Cardiac septum (tissue), 1 donor: Measurements from ENCODE around the gene ARHGEF6. TPM values are rescaled to one million over a fixed set of nuclear protein-coding genes. Genes with fewer than 3 reads are reported as not detected.

Source experiments
- DNase-seq: peaks from one replicate; pipeline ENCODE4 v3.0.0-alpha.2; 2020; ENCODE audit warnings: low spot score
- intact Hi-C: fragments of 100-400 bp; cut with DNase I; formaldehyde crosslinking; loops from one replicate; pipeline ENCODE4 v1.14.0; 2022
- total RNA-seq: library from RNA; stranded (reverse); fragmentation: NEBNext Ultra II Directional; extraction: Animal tissue kit (Norgen Biotek cat#: 25700); gene quantifications from one replicate; pipeline ENCODE4 v1.2.1, GENCODE V29; 2021
- donor health status: DM: no; HTN: no; CAD: no.

Gene ARHGEF6
- total RNA-seq, 1 donor from 2014 or later: 51.3 TPM

DNA sequence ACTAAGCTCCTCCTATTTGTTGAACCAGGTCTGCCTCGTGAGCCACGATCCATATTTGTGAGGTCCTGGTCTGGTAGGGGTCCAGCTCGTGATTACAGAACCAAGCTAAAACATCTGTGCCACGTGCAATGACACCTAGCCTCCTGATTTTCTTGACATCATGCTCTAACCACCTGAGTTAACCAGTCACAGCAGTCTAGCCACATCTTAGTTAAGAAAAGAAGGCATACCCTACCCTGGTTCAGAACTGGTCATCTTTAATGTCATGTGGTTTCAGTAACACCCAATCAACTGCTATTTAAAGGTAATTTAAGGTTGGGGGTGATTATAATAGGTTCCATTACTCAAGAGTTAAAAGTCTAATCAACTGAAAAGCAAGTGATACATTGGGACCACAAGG is 28.4 kb downstream of the ARHGEF6 start:
- no peak for DNase-seq
- intact Hi-C loops: no loop called here

DNA sequence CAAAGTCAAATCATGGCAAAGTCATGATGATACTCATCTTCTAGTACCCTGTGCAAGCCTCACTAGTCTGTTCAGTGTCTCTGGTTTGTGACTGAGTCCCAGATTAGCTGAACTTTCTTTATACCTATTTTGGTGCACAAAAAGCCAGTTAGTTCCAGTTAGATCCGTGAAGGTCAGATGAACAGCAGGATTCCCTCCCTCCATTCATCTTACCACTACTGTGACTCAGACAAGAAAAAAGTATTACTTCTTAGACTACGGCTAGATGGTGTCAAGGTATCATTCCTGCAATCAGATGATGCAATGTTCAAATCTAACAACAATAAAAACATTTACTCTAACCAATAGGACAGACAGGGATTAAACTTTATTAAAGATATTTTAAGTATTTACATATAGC is 30.4 kb downstream of the ARHGEF6 start:
- DNase-seq: no peak
- intact Hi-C loops: no loop called here

DNA sequence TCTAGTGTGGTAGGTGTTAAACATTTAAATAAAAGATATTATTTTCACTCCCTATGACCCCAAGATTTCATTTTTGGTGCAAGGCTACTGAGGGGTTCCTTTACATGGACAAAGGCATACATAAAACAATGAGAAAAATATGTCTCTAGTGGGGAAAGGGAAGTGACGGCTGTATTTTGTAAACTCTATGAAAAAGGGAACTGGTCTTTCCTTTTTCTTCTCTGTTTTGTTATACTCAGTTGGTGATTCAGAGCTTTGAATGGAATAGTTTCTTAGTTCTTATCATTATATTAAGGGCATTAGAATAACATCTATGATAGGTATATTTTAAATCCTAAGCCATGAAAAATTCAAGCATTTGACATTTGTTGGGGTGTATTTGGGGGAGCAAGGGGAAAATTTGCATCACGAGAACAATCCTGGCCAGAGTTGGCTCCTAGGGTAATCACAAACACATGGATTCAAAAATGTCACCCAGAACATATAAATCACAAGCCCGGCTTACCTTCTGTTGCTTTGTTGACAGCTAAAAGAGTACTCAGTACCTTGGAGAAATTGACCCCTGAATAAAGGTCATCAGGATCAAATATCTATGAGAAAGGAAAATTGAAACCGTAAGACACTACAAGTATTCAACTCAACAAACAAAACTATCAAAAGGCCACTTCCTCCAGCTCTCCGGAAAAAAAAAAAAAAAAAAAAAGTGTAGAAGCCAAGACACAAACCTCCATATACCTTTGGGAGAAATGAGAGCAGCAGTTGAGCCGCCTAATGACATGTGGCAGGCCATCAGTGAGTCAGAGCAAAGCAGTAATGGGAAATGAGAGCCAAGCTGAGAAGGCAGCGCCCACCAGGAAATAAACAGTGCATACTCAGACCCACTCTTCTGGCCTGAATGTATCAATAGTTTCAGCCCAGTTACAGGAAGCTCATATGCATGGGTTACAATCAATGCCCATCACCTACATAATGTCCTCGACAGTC is 33.4 kb downstream of the ARHGEF6 start:
- DNase-seq: no peak
- intact Hi-C loops: no loop called here

DNA sequence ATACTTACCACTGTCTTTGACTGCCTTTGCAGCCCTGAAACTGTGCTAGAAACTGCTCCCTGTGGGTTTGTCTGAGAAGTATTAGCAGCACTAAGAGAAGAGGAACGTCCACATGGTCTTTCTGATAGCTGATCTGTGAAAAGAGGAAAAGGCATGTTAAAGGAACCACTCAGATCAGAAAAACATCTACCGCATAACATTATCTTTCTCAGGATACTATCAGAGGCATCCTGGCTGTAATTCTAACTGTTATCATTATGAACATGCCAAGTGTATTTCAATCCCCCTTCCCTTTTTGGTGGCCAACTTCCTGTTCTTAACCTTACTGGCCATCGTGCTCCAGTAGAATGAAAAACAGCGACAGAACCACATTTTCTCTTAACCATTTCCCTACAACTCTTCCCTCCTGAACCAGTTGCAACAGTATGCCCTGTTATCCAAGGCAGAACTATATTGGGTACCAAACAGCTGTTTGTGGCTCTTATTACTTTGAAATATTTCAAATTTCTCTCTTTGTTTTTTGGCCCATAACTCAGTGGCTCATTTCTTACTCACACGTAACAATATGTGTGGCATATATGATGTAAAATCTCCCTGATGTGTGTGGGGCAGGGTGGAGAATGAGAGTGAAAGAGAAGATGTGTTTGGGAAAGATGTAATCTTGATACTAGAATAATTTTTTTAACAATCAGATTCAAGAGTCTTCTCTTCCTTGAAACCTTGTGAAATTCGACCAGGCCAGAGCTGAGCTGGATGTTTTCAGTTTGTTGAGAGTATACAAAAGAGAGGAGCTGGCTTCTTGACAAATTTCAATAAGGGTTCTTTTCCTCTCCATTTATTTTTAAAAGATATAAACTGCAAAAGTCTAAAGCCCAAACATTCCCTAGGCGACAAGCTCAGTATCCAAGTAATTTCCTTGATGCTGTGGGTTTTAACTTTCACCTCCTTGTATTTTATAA is 35.2 kb downstream of the ARHGEF6 start:
- intact Hi-C loops: no loop called here
- no peak for DNase-seq

DNA sequence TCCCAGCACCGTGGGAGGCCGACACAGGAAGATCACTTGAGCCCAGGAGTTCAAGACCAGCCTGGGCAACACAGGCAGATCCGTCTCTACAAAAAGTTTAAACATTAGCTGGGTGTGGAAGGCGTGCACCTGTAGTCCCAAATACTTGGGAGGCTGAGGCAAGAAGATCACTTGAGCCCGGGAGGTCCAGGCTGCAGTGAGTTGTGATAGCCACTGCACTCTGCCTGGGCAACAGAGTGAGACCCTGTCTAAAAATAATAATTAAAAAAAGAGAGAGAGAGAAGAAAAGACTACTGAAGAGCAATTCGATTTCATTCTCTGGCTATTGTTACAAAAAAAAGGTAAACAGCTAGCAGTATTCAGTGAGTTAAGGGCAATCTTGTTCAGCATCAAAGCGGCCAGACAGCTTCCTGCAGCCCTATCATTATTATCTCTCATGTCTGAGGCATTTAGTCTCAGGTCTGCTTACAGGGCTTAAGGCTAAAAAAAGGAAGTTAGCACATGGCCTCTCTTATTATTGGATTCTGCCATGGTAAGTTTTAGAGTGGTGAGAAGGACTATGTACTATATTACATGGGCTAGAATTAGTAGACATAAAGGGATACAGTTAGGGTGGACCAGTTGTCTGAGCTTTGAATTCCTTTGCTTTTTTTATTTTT is 37.9 kb downstream of the ARHGEF6 start:
- DNase-seq: no peak
- intact Hi-C loops: no loop called here

DNA sequence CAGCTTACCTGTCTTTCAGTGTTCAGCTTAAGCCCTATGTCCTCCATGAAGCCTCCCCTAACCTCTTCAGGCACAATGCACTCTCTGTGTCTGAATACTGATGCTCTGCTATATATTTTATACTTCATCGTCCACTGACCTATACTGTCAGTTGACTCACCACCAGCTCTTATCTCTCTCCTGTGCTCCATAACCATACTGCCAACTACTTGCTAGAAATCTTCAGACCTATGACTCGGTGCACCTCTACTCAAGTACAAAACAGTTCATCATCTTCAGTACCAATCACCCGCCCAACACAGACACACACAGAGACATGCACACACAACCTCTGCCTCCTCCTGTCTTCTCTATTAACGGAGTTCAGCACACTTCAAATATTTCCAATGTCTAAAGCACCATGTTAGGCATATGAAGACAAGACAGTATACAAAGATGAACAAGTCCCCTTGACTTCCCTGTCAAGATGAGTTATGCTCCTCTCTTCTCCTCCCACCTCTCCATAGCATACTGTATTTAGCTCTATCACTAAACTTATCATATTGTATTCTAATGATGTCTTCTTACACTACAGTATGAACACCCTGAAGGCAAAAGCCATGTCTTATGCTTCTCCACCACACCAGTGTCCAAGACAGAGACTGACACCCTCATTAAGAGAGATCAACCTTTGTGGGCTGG is 42.5 kb downstream of the ARHGEF6 start:
- DNase-seq: no peak
- intact Hi-C loops: no loop called here

DNA sequence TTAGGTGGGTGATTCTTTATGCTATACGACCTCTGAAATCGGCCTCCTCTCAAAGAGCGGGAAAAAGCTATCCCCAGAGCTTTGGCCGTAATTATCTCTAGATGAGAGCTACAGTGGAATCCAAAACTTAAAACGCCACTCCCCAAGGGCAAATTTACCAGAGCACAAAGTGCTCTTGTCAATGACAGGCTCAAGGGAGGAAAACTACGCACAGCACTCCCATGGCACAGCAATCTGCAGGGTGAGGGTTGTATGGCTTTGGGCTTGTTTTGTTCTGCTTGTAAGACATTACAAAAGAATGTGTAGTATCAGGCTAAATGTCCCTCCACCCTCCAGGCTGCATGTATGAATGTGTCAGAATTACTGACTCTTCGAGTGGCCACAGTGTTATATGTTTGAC is 44.0 kb downstream of the ARHGEF6 start:
- intact Hi-C loops: no loop called here
- no peak for DNase-seq

DNA sequence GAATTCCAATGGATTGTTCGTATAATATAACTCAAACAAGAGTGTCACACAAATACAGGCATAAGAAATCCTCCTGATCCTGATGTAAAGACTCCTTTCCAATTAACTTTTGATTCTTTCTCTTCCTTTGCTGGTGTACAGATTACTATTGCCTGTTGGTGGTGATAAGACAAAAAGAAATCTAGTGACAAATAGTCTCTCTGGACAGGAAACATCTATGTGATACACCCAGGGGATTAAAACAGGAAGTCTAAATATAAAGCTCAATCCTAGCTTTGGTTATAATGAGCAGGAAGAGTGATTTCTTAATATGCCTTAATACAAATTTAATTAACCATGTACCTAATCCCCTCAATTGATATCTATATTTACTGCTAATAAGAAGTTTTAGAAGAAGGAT is 45.1 kb downstream of the ARHGEF6 start:
- intact Hi-C loops: no loop called here

DNA sequence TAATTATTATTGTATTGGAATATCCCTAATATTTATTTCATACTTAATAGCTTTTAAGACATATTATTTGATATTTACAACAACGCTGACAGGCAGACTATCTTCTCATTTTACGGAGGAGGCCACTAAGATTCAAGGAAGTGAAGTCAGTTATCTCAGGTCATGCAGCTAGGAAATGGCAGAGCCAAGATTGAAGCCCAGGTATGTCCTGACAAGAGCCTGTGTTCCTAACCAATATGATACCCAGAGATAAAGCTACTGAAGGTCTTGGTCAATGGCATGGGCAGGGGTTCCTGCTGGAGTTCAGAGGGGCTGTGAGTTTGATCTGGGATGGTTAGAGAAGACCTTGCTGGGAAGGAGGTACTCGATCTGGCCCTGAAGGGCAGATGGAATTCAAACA is 47.1 kb downstream of the ARHGEF6 start:
- no peak for DNase-seq
- intact Hi-C loops: loop anchor here (5.0 kb wide), 1 partner anchor 34 kb away; no protein-coding TSS in a partner anchor

More for the DNA sequence above, 45.1 kb downstream of the ARHGEF6 start:
- DNase-seq: no peak

DNA sequence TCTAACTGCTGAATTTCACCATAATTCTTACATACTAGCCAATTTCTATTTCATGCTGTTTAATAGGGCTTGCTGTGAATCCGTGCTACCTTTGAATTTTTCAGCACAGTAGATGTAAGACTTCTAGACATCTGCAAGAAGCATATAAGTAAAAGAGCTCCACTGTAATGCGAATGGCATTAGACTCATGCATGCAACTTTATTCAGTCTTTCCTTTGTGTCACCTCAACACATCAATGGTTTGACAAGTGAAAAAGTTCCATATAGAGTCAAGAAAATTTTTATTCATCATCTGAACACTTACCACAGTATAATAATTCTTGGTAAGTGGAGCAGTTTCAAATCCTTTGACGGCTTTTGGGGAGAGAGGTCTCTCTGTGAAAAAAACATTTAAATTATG is 48.9 kb downstream of the ARHGEF6 start:
- intact Hi-C loops: loop anchor here (5.0 kb wide), 1 partner anchor 36 kb away; no protein-coding TSS in a partner anchor
- DNase-seq: no peak

DNA sequence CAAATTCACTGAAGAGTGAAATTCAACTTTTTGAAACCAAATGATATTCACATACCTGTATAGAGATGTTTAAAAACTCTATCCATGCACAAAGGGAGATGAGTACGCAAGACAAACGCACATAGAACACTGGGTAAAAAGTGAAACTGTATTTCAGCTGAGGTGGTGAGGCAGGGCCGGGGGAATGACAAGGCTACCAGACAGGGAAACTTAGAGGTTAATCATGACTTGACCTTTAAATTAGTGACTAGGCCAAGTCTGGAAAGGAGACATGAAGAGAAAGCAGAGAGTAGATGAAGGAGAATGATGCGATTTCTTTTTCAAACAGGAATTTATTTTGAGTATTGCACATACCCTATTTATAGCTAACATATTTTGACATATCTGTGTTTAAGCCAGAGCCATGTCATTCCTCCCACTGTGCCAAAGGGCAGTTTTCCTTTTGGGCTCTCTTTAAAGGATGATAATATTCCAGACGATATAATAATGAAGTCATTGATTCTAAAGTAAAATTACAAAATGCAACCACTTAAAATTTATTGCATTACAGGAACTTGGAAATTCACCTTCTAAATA is 49.4 kb downstream of the ARHGEF6 start:
- no peak for DNase-seq
- intact Hi-C loops: loop anchor here (5.0 kb wide), 1 partner anchor 36 kb away; no protein-coding TSS in a partner anchor

DNA sequence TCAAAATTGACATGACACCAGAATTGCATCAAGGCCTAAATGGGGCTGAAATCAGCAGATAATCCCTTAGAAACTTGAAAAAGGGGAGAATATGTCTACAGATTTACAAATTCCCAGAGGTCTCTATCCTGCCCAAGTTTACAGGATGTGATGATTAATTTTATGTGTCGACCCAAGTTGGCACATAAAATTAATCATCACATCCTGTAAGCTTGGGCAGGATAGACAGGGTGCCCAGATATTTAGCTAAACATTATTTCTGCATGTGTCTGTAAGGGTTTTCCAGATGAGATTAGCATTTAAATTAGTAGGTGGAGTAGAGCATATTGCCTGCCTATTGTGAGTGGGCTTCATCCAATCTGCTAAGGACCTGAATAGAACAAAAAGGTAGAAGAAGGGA is 52.3 kb downstream of the ARHGEF6 start:
- intact Hi-C loops: no loop called here
- no peak for DNase-seq

DNA sequence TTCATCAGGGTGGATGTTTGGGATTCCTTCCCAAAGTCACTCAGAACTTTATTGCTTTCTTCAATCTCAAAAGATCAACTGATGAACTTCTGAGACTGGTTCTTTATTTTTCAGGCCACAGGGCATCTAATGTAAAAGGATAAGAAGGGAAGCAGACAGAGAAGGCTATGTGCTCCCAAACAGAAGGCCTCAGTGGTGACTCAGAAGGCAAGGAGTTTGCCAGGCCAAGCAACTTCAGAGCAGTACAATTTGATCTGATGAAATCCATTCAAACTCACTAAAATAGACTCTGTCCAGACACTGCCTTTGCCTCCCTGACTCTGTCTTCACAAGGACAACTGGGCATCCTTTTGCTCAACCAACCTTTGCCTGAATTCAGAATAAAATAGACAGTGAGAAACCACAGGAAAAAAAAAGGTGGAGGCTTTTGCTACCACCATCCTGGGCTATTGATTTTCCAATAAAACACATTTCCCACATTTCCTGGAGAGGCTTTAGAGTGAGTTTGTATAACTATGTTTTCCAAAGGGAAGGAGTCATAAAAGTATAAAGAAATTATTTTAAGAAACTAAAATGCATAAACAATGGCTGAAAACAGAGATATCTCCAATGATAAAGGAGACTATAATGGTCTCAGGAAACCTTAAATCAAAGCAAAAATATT is 55.2 kb downstream of the ARHGEF6 start:
- intact Hi-C loops: no loop called here

DNA sequence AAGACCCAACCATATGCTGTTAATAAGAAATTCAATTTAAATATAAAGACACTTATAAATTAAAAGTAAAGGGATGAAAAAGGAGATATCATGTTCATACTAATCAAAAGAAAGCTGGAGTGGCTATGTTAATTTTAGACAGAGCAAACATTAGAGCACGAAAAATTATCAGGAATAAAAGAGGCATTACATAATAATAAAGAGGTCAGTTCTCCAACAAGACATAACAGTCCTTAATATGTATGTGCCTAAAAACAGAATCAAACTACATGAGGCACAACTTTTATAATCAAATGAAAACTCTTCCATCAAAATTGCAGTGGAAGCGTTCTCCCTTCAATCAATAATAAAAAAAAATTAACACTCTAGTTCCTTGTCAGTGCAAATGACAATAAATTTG is 62.6 kb downstream of the ARHGEF6 start:
- intact Hi-C loops: no loop called here
- DNase-seq: no peak

More for the DNA sequence above, 55.2 kb downstream of the ARHGEF6 start:
- no peak for DNase-seq

DNA sequence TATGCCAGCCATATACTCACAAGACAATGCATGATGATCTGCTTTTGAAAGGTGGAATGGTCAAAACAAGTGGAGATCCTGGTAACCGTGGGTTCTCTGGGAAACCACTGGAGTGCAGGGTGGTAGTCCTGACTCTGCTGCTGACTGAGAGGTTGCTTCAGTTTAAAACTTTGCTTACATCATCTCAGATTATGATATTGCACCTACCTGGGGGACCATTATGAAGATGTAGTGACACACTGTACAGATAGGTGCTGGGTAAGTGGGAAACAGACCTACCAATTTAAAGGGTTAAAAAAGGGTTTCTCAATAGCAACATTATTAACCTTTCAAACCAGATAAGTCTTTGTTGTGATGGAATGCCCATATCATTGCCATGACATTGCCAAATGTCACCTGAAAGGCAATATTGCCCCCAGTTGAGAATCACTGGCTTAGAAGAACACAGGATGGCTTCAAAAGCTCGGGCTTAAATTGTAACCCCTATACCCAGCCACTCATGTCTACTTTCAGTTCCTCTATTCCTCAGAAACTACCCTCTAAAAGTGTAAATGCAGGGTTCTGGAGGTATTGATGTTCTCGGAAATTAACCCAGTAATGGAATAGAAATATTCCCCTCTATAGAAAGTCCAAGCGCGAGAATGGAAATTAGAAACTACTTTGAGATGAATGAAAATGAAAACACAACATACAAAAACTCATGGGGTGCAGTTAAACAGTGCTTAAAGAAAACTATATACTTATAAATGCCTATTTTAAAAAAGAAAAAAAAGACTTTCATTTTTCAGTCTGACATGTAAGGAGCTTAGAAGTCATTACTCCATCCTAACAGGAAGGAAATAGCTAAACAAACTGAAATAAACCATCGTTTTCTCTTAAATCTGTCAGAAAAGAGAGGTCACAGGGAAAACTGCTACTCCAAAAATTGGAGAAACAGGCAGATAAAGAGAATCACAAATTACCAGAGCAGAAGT is 65.8 kb downstream of the ARHGEF6 start:
- no peak for DNase-seq
- intact Hi-C loops: loop anchor here (5.0 kb wide), 1 partner anchor 212 kb away; no protein-coding TSS in a partner anchor

DNA sequence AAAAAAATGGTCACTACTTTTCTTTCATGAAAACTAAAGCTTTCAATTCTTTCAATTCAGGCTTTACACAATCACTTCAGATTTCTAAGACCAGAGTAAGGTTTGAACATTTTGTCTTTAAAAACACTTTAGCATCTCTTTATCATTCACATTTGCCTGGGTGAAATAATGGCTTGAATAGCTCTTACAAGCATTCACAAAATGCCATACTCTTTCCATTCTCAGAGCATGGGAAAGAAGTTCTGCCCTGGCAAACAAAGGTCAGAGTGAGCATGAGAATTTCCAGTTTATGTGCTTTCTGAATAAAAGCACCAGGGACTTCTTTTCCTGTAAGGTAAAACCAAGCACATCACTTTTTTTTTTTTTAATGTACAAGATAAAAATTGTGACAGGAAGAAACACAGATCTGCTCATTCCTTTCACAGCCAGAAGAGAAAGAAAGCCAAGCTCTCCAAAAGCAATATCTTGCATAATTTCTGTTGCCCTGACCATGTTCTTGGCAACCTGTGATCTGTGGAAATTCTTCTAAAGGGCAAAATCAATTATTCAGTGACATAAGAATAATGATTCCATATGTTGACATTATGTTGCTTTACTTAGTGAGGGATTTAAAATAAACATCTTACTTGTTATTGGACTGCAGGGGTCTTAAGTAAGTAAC is 68.0 kb downstream of the ARHGEF6 start:
- intact Hi-C loops: loop anchor here (5.0 kb wide), 1 partner anchor 215 kb away; no protein-coding TSS in a partner anchor

More for the DNA sequence above, 68.0 kb downstream of the ARHGEF6 start:
- no peak for DNase-seq
